Osteocyte (in vitro differentiated cells): ENCODE measurements around the gene FAM174C. TPM values are rescaled to one million over a fixed set of nuclear protein-coding genes. Genes with fewer than 3 reads are reported as not detected.

Experiments
- DNase-seq: peaks from one replicate; pipeline ENCODE4 v3.0.0; 2021; ENCODE audit warnings: mixed read lengths; ENCODE audit not compliant: unreplicated experiment; ENCODE audit errors: extremely low spot score
- H3K27ac Mint-ChIP-seq: one replicate; pipeline ENCODE4 v1.8.0; 2021; ENCODE audit warnings: mild to moderate bottlenecking, mixed read lengths; ENCODE audit not compliant: unreplicated experiment
- H3K27me3 Mint-ChIP-seq: one replicate; pipeline ENCODE4 v1.8.0; 2021; ENCODE audit warnings: mixed read lengths; ENCODE audit not compliant: unreplicated experiment
- H3K36me3 Mint-ChIP-seq: one replicate; pipeline ENCODE4 v1.8.0; 2021; ENCODE audit warnings: mixed read lengths; ENCODE audit not compliant: unreplicated experiment
- H3K4me1 Mint-ChIP-seq: one replicate; pipeline ENCODE4 v1.8.0; 2021; ENCODE audit warnings: mixed read lengths; ENCODE audit not compliant: unreplicated experiment
- H3K4me3 Mint-ChIP-seq: one replicate; pipeline ENCODE4 v1.8.0; 2021; ENCODE audit warnings: mild to moderate bottlenecking, moderate library complexity, mixed read lengths; ENCODE audit not compliant: unreplicated experiment
- H3K9me3 Mint-ChIP-seq: one replicate; pipeline ENCODE4 v1.8.0; 2021; ENCODE audit warnings: mixed read lengths; ENCODE audit not compliant: unreplicated experiment
- CTCF ChIP-seq: fragments of 200-600 bp; sonication (generic); IDR thresholded peaks from 2 replicates; pipeline ENCODE4 v1.5.0; 2021; ENCODE audit warnings: antibody characterized with exemption, mild to moderate bottlenecking, moderate library complexity
- total RNA-seq: library from RNA; stranded (reverse); gene quantifications from 2 replicates; pipeline ENCODE4 v1.2.1, GENCODE V29; 2021

The FAM174C gene
- total RNA-seq, 1 donor from 2014 or later = 35.3 TPM

GRCh38 chr19:1268226-1269064 lies 6.9 kb upstream of the FAM174C start:
- Mint-ChIP-seq H3K9me3 (no peaks in the 10 kb centered on the region), H3K27ac (peak overlapping the region; percentile 83), H3K36me3 (peaks cover 23% of the 10 kb centered on the region), H3K4me1 (peaks cover 78% of the 10 kb centered on the region), H3K27me3 (no peaks in the 10 kb centered on the region), H3K4me3 (peak overlapping the region; percentile 66)
- no peak for DNase-seq
- TF ChIP-seq CTCF = no peak

GRCh38 chr19:1269065-1269477 lies 6.3 kb upstream of the FAM174C start, which contains the start of gene CIRBP:
Gene CIRBP (plus strand): TSS chr19:1269332. CDS start chr19:1270934, 1,602 bp downstream.
- Mint-ChIP-seq H3K36me3 (peaks cover 29% of the 10 kb centered on the region), H3K9me3 (no peaks in the 10 kb centered on the region), H3K4me1 (peaks cover 78% of the 10 kb centered on the region), H3K27me3 (no peaks in the 10 kb centered on the region), H3K4me3 (peak within 1 kb of the TSS; percentile 82), H3K27ac (peak within 1 kb of the TSS; percentile 83)
- TF ChIP-seq CTCF = no peak
- DNase-seq = peak; percentile 100

GRCh38 chr19:1269478-1270212 lies 5.7 kb upstream of the FAM174C start:
- no peaks in the 10 kb centered on the region for H3K9me3 Mint-ChIP-seq
- TF ChIP-seq CTCF = no peak
- H3K27ac Mint-ChIP-seq = peak overlapping the region; percentile 81
- peak; percentile 96 for DNase-seq
- H3K27me3 Mint-ChIP-seq = no peaks in the 10 kb centered on the region
- H3K36me3 Mint-ChIP-seq = peaks cover 32% of the 10 kb centered on the region
- peaks cover 75% of the 10 kb centered on the region for H3K4me1 Mint-ChIP-seq
- peak overlapping the region; percentile 82 for H3K4me3 Mint-ChIP-seq

GRCh38 chr19:1270213-1270853 lies 5.0 kb upstream of the FAM174C start:
- Mint-ChIP-seq H3K27ac (peak overlapping the region; percentile 81), H3K27me3 (no peaks in the 10 kb centered on the region), H3K9me3 (no peaks in the 10 kb centered on the region), H3K4me1 (peaks cover 70% of the 10 kb centered on the region), H3K36me3 (peaks cover 32% of the 10 kb centered on the region), H3K4me3 (peak overlapping the region; percentile 82)
- no peak for TF ChIP-seq CTCF
- no peak for DNase-seq
